ENCODE results near the gene KCNIP4.

Gene KCNIP4

GRCh38 chr4:21753084-21753760 lies 195.3 kb downstream of the KCNIP4 start:
- no peak for DNase-seq

DNA sequence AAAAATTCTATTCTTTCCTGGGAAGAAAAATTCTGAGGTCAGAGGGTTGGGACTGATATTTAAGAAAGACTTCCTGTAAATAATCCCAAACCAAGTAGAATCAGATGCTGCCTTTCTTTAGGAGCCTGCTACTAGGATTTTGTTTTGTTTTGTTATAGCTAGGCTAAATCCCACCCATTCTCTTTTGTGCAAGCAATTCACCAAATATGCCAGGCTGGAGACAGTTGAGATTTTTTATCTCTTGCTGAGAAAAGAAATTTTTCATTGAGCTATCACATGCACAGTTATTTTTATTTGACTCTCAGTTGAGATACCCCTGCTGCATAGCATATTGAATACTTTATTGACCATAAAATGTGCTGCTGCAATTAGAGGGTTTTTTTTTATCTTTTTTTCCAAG lies 196.0 kb downstream of the KCNIP4 start:
- no peak for DNase-seq

DNA sequence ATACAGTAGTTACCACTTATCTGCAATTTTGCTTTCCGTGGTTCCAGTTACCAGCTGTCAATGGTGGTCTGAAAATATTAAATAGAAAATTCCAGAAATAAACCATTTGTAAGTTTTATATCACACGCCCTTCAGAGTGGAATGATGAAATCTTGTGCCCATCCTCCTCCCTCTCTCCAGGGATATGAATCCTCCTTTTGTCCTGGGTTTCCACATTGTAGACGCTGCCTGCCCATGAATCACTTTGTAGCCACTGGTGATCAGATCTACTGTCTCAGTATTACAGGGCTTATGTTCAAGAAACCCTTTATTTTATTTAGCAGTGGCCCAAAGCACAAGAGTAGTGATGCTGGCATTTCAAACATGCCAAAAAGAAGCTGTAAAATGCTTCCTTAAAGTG lies 198.6 kb downstream of the KCNIP4 start:
- DNase-seq: no peak

- DNase-seq: no peak
Observed at GRCh38 chr4:21749412-21749811, 199.2 kb downstream of the KCNIP4 start.

DNA sequence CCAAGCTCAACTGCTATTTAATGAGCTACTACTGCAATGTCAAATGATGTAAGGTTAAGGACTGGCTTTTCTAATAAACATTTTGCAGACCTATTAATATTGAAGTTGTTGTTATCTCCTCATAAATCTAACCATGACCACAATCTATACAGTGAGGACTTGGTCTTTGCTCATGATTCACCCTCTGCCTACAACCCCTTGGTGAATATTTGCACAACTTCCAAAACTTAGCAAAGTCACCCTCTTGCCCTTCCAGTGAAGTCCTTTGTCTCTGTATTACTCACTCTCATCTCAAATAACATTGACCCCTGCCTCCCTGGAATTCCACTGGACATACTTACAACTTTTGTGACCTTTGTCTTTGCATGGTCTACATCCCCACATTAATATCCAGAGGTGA lies 204.5 kb downstream of the KCNIP4 start:
- no peak for DNase-seq

- DNase-seq: no peak
Observed at GRCh38 chr4:21742326-21742725, 206.2 kb downstream of the KCNIP4 start.

- DNase-seq: no peak
Observed at GRCh38 chr4:21738821-21739220, 209.8 kb downstream of the KCNIP4 start.

DNA sequence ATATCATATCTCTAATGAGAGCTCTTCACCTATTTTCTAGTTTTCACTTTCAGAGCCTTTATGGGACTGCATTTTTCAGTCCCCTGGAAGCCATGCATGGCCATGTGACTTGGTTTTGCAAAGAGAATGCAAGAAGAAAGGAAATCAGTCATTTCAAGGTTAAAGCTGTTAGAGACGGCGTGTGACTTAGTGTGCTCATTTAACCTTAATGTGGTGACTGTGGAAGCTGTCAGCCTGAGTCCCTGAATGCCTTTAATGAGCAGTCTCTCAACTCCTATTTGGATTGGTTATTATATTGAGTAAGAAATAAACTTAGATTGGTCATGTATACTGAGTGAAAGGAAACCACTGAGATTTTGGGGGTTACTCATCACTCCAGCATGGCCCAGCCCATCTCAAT lies 212.7 kb downstream of the KCNIP4 start:
- DNase-seq: no peak

GRCh38 chr4:21733894-21734630 lies 214.5 kb downstream of the KCNIP4 start:
- no peak for DNase-seq

- no peak for DNase-seq
Observed at GRCh38 chr4:21728304-21728703, 220.3 kb downstream of the KCNIP4 start.

DNA sequence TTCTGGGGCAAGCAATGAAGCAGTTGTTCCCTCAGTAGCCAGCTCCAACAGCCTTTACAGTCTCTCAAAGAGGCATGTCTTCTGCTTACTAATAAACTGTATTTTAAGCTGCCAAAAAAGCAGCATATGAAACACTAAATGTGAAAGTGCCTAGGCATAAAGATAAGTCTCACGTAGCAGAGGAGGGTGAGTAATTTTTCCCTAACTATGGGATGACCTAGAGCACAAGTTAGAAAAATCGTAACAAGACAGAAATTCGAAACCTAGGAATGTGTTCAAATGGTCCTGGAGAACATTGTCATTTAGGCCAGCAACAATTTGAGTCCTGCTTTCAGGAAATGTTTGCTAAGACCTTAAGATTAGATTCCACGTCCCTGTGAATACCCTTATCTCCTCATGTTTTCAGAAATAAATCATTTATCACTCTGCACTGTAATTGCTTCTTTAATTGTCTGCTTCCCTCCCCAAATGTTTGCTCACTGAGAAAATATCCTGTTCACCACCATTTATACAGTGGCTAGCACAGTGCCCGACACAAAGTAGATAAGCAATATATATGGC lies 222.2 kb downstream of the KCNIP4 start:
- no peak for DNase-seq

GRCh38 chr4:21722157-21722839 lies 226.3 kb downstream of the KCNIP4 start:
- no peak for DNase-seq

GRCh38 chr4:21716531-21716930 lies 232.0 kb downstream of the KCNIP4 start:
- DNase-seq: no peak

DNA sequence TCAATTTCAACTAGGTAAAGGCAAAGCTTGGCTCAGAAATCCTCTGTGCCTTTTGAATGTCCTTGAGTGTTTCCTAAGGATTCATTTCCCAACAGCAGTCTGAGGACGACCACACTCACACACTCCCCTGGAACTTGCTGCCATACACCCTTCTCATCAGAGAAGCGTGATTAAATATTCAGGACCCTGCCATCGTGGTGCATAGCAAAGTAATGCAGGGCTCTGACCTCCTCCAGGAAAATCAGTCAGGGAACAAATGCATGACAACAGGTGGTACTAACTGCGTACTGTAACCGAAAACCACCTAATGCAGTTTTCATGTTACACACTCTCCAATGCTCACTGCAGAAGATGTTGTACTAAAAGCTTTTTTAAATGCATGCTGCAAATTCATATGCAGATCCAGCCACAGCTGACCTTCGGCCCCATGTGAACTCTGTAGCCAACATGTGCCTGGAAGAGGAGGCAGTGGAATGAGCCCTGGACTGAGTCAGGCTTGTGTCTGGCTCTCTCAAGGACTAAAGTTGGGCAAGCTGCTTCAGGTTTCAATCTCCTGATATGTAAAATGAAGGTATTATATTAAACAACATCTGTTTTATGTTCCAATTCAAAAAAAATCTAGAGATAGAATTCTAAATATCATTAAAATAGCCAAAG lies 238.3 kb downstream of the KCNIP4 start:
- no peak for DNase-seq

GRCh38 chr4:21709761-21710160 lies 238.8 kb downstream of the KCNIP4 start:
- DNase-seq: no peak

DNA sequence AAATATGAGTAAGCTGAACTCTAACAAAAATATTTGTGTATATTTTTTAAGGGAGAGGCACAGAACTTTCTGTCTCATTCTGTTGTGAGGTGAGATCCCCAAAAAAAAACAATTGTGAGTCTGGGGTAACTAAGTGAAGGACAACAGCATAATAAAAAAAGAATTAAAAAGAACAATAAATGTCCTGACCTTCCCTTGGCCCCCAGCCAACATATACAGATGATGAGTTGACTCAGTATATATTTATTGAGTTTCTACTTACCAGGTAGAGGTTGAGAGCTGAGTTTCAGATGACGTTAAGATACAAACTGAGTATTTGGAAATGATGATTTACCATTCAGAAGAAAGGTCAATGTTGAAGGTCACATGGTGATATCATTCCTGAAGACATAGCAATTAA lies 239.5 kb downstream of the KCNIP4 start:
- no peak for DNase-seq

DNA sequence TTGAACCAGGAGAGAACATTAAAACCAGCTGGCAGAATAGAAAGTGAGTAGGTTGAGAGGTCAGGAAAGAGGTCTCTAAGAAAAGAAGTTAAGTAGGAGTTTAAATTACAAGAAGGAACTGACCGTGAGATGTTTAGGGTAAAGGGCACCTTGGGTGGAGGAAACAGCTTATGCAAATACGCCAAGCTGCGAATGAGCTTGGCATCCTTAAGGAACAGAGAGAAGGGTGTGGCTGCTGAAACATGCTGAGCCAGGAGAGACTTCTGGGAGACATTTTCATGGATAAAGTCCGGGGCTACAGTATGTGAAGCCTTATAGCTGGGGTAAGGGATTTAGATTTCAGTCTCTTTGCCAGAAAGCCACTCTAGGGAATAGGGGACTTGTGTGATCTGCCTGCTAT lies 249.1 kb downstream of the KCNIP4 start:
- DNase-seq: no peak

GRCh38 chr4:21697583-21697982 lies 251.0 kb downstream of the KCNIP4 start:
- DNase-seq: no peak

GRCh38 chr4:21695141-21695540 lies 253.4 kb downstream of the KCNIP4 start:
- no peak for DNase-seq

DNA sequence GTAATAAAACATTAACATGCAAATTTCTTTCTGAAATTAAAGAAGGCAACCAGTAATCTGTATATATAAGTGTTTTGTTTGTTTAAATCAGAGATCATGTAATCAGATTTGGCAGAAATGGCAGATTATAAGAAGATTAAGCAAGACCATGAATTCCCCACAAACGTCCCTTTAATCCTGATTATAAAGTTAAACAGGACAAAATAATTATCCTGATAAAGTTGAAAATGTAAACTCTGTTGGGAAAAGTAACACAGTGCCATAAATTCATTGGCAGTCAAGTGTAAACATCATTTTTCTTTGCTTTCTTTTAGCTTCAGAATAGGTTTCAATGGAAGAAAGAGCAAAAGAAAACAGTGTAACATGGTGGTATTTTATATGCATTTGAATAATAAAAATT lies 256.3 kb downstream of the KCNIP4 start:
- DNase-seq: no peak

GRCh38 chr4:21688596-21689265 lies 259.8 kb downstream of the KCNIP4 start:
- no peak for DNase-seq

GRCh38 chr4:21685911-21686310 lies 262.7 kb downstream of the KCNIP4 start:
- no peak for DNase-seq

All from activated CD4-positive, alpha-beta T cell treated with anti-CD3 and anti-CD28 coated beads, Interleukin-2, amount 50 U/mL, for 16 hours (primary cell).